GM12891 (cell line): Measurements from ENCODE around the gene TRAF6.

ENCODE experiments used
- PAX5 ChIP-seq: IDR thresholded peaks from 2 replicates; pipeline ENCODE4 v1.6.1; 2011; ENCODE audit warnings: low read length, moderate library complexity, mild to moderate bottlenecking; ENCODE audit not compliant: insufficient read depth, severe bottlenecking
- POLR2A ChIP-seq: IDR thresholded peaks from 2 replicates; pipeline ENCODE4 v1.6.1; 2011; ENCODE audit warnings: low read depth, low read length, control low read depth
- POLR2AphosphoS5 ChIP-seq: IDR thresholded peaks from 2 replicates; pipeline ENCODE4 v1.6.1; 2011; ENCODE audit warnings: low read depth, low read length, control low read depth
- SPI1 ChIP-seq: IDR thresholded peaks from 2 replicates; pipeline ENCODE4 v1.6.1; 2011; ENCODE audit warnings: low read depth, low read length, control low read depth
- TAF1 ChIP-seq: IDR thresholded peaks from 2 replicates; pipeline ENCODE4 v1.6.1; 2011; ENCODE audit warnings: low read depth, low read length, control low read depth

DNA sequence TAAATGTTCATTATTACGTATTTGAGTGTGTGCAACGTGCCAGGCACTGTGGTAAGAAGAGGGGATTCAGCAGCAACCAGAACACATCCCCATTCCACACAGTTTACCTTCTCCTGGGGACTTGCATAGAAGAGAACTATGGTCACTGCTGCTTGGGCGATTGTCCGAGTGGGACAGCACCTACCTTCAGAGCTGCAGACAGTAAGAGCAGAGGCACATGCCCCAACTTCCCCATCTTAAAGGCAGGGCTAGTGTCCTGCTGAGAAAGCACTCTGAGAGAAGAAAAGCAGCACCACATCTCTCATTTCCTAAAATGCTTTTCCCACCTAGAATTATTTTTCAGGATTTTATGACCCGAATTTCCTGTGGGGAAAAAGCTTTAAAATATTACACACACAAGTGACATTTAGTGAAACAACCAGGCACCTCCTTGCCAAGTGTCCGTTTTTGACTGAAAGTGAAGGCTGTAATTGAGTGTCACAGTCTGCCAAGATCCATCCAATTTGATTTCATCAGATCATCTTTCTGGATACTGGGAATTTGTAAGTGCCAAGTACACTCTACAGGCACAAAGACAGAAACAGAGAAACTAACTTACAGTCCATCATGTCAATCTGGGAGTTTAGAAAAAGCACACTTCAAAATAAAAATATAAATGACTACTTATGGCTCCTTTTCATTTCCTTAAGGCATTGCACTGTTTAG is 24.6 kb downstream of the TRAF6 start:
- TF ChIP-seq SPI1 (no peak), POLR2AphosphoS5 (no peak), POLR2A (no peak), TAF1 (no peak), PAX5 (no peak)
